Choroid plexus epithelial cell (primary cell): ENCODE measurements around the gene BRI3BP.

ENCODE experiments used
- DNase-seq: peaks from one replicate; pipeline ENCODE4 v3.0.0-alpha.2; 2010; ENCODE audit warnings: low read depth
- H3K4me3 ChIP-seq: 2 replicates; pipeline ENCODE4 v1.5.1; 2011; ENCODE audit warnings: low read depth, mild to moderate bottlenecking, control low read depth, low read length, moderate library complexity
- CTCF ChIP-seq: conservative IDR thresholded peaks from 2 replicates; pipeline ENCODE4 v1.5.1; 2011; ENCODE audit warnings: low read depth, mild to moderate bottlenecking, control low read depth, inconsistent platforms, low read length, moderate library complexity

BRI3BP gene

GRCh38 chr12:124994437-124994975 is 1.1 kb downstream of the BRI3BP start:
- H3K4me3 ChIP-seq: peak overlapping the region; percentile 63
- no peak for TF ChIP-seq CTCF
- no peak for DNase-seq

- no peak overlapping the region for H3K4me3 ChIP-seq
Measured at GRCh38 chr12:124995200-124995961, 1.9 kb downstream of the BRI3BP start.

GRCh38 chr12:124998705-124999104 is 5.3 kb downstream of the BRI3BP start:
- no peak for DNase-seq
- no peak overlapping the region for H3K4me3 ChIP-seq
- no peak for TF ChIP-seq CTCF

More at GRCh38 chr12:124995200-124995961, 1.9 kb downstream of the BRI3BP start:
- no peak for TF ChIP-seq CTCF
- no peak for DNase-seq

- H3K4me3 ChIP-seq: no peak overlapping the region
- TF ChIP-seq CTCF: no peak
- no peak for DNase-seq
Measured at GRCh38 chr12:125001636-125002035, 8.2 kb downstream of the BRI3BP start.

- H3K4me3 ChIP-seq: no peak overlapping the region
- no peak for DNase-seq
- no peak for TF ChIP-seq CTCF
Measured at GRCh38 chr12:125003021-125003420, 9.6 kb downstream of the BRI3BP start.

- no peak overlapping the region for H3K4me3 ChIP-seq
- DNase-seq: no peak
- TF ChIP-seq CTCF: no peak
Measured at GRCh38 chr12:125004621-125005020, 11.2 kb downstream of the BRI3BP start.

GRCh38 chr12:125005652-125006051 is 12.2 kb downstream of the BRI3BP start:
- TF ChIP-seq CTCF: no peak
- DNase-seq: no peak
- H3K4me3 ChIP-seq: no peak overlapping the region
